Measurements from ENCODE around the gene ACAN.

The ACAN gene

DNA sequence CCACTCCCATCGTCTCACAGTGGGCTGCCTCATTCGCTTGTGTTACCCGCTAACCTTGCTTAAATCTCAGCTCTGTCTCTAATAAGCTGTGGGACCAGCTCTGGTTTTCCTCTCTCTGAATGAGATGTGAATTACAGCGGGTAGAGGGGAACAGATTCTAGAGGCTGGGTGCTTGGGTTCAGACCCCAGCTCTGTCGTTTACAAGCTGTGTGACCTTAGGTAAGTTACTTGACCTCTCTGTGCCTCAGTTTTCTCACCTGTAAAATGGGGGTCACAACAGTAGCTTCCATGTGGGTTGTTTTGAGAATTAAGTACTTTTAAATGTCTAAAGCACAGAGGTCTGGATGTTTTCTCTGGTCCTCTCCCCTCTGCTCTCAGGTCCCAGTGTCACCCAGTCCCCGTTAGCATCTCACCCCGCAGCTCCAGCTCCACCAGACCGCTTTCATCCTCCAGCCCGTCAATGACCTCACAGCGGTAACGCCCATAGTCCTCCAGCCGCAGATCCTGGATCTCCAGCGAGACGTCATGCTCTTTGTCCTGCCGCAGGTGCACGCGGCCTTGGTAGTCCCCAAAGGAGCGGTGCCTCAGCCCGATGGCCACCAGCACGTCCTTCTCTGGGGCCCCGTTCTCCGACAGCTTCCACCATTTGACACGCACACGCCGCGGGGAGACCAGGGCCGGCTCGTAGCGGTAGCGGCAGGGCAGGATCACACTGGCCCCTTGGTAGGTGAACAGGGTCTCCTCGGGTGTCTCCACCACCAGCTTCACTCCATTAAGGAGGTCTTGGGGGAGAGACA is 77.9 kb downstream of the ACAN start:
- DNase-seq, result no peak

DNA sequence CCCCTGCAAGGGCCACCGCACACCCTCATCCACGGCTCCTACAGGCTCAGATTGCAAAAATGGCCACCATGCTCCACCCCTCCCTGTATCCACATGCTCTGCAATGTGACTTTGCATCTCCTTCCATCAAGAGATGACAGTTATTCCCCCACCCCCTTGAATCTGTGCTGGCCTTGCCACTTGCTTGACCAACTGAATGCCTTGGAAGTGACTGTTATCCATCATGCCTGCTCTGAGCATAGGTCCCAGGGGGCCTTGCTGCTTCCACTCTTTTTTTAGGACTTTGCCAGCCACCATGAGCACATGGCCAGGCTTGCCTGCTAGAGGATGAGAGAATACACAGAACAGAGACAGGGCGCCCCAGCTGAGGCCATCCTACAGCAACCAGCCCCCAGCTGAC is 78.5 kb downstream of the ACAN start:
- no peak for DNase-seq

- DNase-seq, result no peak
Observed at GRCh38 chr15:88882785-88883184, 79.5 kb downstream of the ACAN start.

DNA sequence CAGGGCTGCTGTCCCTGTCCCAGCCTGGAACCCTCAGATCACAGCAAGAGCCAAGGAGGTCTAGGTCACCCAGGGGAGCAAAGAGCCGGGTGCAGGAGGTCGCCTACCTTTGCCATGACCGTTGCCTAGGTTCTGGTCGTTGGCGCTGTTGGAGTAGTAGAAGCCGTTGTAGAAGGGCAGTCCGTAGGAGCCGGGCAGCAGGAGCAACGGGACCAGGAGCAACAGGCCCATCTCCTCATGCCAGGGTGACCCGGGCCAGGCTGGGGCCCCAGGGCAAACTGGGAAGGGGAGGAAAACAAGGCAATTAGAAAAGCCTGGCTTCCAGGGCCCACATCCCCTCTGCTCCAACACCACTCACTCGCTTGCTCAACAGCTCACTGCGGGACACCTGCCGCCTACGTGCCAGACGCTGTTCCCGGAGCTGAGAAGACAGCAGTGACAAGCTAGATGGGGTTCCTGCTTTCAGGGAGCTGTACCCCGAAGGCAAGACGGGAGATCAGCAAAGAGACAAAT is 83.9 kb downstream of the ACAN start:
- DNase-seq, result no peak

DNA sequence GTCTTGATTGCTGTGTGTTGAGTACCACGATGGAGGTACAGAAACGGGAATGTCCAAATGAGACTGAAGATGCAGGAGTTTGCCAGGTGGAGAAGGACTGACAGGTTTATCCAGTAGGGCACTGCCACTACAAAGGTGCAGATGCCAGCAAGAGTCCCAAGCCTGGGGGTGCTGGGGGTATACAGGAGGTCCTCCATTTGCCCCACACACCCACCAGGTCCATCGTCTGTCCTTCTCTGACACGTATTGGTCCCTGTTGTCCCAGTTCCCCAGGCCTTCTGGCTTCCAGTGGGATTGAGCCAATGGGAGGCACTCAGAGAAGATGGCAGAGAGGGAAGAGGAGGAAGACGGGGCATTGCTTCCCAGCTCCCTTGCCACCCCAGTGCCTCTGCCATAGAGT is 85.5 kb downstream of the ACAN start:
- no peak for DNase-seq

- no peak for DNase-seq
Observed at GRCh38 chr15:88890495-88890894, 87.3 kb downstream of the ACAN start.

DNA sequence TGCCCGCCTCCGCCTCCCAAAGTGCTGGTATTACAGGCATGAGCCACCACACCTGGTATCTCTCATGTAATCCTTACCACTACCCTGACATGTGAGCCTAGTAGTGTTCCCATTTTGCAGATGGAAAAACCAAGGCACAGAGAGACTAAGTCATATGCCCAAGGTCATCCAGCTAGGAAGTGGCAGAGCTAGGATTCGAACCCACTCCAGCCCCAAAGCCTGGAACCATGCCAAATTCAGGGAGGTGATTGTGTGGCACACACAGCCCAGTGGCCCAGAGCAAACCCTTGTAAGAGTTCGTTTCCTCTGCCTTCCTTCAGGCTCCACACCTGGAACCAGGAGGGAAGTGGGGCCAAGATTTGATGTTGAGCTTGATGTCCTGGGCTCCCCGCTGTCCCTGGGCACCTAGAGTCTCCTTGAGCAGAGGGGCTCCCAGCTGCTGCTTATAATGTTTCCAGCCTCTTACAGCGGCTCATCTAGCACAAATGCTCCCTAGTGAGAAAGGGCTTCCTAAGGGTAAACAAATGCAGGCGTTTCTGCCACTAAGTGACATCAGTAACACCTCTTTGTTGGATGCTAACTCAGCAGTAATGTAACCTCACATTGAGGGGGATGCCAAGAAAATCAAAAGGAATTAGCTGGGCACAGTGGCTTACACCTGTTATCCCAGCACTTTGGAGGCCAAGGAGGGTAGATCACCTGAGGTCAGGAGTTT is 88.5 kb downstream of the ACAN start:
- DNase-seq, result no peak

DNA sequence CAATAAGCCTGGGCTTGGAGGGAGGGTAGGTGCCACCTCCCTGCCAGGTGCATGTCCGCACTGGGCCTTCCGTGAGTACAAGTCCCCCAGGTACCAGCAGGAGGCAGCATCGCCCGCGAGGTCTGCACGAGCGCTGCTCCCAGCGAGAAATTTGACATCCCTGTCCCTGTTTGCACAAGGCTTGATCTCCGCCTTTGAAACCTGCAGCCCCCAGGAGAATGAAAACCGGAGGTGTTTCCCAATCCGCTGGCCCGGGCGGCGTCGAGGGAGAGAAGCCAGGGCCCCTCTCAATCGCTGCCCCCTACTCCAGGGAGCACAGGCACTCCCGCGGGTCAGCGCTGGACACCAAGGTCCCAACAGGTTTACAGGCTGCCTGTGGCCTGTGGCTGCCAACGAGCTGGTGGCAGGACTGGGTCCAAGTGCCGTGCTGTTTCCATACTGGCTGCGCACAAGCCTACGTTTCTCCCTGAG is 91.1 kb downstream of the ACAN start:
- peak; percentile 84 to 92 for DNase-seq

DNA sequence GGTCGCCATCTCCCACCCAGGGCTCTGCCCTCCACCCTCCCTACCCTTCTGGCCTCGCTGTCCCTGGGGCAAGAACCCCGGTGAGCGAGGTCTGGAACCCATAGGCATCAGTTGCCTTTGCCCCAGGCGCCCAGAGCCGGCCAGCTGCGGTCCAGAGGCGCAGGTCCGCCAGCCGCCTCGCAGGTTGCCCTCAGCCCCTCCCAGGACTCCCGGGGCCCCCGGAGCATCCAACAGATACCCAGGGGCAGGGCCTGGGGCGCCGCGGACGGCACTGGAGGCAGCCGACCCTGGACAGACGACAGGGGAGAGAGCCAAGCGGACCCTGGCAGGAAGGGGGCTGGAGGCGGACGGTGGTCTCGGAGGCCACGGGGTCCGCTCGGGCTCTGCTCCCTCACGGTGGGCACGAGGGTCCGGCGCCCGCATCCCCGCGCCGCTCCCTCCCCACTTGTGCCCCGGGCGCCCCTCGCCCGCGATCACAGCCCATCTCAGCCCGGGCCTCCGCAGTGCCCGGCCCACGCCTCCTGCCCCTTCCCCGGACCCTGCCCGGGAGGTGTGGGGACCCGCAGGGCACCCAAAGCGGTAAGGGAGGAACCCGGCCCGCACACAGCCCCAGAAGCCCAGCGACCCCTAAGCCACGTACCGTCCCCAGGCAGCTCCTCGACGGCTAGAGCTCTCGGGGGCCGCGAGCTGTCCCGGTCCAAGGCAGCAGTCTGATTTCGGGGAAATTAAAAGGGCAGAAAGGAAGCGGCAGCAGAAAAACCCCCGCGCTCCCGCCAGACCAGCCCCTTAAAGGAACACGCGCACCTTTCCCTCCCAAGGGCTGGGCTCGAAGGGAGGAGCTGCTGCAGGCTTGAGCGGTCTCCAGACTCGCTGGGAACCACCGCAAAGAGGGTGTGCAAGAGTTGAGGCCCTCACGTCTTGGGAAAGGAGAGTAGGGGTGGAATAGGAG is 91.9 kb downstream of the ACAN start, which contains the start of gene HAPLN3:
Gene HAPLN3 (minus strand): TSS at position 726 of the 949 bp plus-strand sequence. CDS start 8,246 bp downstream, outside the sequence.
- peak; percentile 61 to 73 for DNase-seq

DNA sequence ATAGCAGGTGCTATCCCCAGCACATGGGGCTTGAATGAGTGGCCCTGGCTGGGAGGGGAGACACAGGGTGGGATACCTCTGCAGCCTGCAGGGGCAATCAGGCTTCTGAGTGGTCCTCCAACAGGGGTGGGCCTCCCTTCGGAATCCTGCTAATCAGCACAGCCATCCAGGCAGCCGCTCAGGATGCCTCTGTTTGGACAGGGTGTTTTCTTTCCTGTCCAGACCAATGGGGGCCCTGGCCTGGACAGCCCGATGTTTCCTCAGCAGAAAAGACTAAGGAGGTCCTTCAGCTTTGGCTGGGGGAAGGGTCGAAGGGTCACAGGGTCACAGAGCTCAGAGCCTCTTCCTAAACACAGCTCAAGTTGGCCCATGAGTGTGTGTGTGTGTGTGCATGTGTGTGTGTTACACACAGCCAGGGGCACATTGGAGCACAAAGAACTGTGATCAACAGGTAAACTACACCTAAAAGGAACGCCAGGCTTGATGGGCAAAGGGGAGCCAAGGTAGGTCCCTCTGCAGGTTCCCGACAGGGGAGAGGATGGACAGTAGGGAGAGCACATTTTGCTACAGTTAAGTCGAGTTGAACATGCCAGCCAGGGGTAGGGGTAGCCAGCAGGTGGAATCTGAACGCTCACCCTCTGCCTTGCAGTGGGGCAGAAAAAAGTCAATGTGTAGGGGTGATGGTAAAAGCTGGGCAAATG is 93.2 kb downstream of the ACAN start:
- no peak for DNase-seq

GRCh38 chr15:88897142-88897455 is 93.9 kb downstream of the ACAN start:
- no peak for DNase-seq

DNA sequence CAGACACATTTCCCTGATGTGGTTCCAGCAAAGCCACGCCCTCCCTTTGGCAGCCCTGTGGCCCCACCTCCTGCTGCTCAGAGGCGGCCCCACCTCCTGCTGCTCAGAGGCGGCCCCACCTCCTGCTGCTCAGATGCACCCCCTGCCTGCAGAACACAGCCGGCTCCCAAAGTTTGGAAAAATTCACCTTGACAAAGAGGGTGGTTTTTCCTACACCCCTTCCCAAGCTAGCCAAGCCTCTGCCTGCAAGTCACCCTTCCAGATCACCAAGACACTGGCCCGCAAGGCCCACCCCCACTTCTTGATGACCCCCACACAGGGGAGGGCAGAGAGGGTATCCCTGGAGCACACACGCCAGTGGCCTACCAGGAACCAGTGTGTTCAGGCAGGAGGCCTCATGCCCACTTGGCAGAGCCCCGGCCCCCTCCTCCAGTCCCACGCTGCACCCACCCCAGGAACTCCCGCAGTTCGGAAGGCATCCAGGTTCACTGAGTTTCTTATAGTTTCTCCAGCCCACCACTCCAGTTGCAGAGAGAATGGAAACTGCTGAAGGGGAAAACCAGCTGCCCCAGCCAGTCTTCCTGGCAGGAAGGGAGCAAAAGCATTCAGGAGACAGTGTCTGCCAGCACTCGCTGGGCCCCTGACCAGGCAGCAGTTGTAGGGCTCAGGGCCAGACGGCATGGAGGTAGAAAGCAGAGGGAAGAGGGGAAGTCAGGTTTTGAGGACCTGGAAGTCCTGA is 94.4 kb downstream of the ACAN start:
- peak; percentile 78 to 85 for DNase-seq

GRCh38 chr15:88898736-88899135 is 95.5 kb downstream of the ACAN start:
- no peak for DNase-seq

DNA sequence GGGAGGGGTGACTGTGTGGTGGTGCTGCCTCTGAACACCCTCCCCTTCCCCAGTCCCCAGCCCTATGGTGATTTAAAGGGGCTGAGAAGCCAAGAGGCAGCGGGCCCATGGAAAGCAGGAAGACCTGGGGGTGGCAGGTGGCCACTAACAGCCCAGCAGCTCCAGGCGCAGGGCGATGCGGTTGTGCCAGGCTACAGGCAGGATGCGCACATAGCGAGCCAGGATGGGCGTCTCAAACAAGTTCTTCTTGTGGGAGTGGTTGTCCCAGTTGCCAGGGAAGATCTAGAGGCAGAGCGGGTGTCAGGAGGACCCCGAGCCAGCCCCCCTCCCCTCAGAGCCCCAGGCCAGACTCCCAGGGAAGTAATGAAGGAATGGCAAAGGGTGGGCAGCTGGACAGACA is 96.0 kb downstream of the ACAN start:
- no peak for DNase-seq

DNA sequence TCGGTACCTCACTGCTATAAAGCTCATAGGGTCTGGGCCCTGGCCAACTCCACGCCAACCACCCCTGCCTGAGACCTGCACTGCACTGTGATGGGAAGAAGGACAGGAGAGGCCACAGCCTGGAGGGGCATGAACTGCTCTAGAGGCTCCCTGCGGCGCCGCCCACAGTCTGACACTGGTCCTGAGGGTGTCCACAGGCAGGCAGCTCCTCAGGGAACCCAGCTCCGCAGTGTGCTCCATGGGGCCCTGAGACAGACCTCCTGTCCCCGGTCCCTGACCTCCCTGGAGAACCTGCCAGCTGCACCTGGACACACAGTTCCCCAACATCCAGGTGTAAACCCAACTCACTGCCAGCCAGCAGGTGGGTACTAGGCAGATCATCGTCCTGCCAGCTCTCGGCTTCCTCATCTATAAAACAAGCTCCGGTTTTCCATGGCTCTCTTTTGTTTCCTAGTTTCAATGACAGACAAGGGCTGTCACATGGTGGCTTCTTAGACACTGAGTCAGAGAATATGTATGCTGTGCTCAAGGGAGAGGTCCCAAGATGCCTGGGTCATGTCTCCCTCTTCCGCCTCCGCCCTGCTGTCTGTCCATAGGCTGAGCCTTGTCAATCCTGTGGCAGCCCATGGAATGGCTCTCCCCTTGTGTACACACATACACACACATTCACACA is 97.2 kb downstream of the ACAN start:
- DNase-seq, result no peak

GRCh38 chr15:88900982-88901418 is 97.8 kb downstream of the ACAN start:
- no peak for DNase-seq

DNA sequence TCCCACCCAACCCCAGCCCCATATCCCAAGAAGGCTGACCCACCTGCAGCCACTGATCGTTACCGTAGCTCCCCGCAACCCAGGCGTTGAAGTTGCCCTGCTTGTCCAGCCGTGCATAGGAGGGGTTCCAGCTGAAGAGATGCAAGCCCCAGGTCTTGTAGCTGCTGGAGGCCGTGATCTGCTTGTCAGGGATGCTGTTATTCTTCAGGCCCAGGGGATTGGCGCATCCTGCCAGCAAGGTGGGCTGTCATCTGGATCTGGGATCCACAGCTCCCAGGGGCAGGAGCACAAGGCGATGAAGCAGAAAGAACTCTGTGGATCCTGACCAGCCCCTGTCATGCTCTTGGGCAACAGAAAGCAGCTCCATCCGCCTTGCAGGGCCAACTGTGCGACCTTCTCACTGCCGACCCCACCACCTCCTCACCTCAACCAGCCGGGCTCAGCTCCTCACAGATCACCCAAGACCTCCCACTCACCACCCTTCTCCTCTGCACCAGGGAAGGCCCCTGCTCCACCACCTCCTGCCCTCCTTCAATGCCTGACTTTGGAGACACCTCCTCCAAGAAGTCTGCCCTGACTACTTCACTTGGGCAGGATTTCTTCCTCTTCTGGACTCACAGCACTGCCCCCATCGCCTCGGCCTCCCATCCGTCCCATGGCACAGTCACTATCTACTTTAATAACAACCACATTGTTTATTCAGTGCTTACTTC is 98.4 kb downstream of the ACAN start:
- no peak for DNase-seq

GRCh38 chr15:88902221-88902835 is 99.1 kb downstream of the ACAN start:
- no peak for DNase-seq

GRCh38 chr15:88902846-88903245 is 99.6 kb downstream of the ACAN start:
- DNase-seq, result no peak

- no peak for DNase-seq
Observed at GRCh38 chr15:88904257-88904623, 101.0 kb downstream of the ACAN start.

All from activated CD4-positive, alpha-beta T cell treated with anti-CD3 and anti-CD28 coated beads for 4 hours (primary cell).